MM.1S (cell line): ENCODE measurements around the gene SH3RF3.

Experiments used
- EZH2phosphoT487 ChIP-seq: fragments of 300-600 bp; sonication (generic); IDR thresholded peaks from 2 replicates; pipeline ENCODE4 v1.6.1; 2018; ENCODE audit warnings: antibody characterized with exemption, low read length
- TF ChIP-seq, protein P1 (sequence below): fragments of 300-600 bp; sonication (generic); IDR thresholded peaks from 2 replicates; pipeline ENCODE4 v1.5.1; 2016; ENCODE audit warnings: antibody characterized with exemption, low read length, mixed read lengths

DNA sequence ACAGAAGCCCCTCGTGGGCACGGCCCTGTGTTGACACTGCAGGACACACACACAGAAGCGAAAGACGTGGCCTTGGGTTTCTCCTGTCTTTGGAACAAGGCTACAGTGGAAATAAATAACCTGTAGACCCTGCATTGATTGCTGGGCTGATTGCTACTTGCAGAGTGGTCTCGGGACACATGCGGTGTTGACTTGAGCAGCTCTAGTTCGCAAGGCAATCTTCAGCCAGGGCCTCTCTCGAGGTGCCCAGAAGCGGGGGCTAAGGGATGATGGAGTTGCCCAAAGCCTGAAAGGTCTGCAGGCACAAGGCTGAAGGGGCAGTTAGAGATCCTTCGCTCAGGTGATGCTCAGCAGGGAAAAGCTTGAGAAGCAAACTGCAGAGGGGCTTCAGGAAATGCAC, 304.5 kb downstream of the SH3RF3 start:
- TF ChIP-seq, protein P1, sequence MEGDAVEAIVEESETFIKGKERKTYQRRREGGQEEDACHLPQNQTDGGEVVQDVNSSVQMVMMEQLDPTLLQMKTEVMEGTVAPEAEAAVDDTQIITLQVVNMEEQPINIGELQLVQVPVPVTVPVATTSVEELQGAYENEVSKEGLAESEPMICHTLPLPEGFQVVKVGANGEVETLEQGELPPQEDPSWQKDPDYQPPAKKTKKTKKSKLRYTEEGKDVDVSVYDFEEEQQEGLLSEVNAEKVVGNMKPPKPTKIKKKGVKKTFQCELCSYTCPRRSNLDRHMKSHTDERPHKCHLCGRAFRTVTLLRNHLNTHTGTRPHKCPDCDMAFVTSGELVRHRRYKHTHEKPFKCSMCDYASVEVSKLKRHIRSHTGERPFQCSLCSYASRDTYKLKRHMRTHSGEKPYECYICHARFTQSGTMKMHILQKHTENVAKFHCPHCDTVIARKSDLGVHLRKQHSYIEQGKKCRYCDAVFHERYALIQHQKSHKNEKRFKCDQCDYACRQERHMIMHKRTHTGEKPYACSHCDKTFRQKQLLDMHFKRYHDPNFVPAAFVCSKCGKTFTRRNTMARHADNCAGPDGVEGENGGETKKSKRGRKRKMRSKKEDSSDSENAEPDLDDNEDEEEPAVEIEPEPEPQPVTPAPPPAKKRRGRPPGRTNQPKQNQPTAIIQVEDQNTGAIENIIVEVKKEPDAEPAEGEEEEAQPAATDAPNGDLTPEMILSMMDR, result no peak
- TF ChIP-seq EZH2phosphoT487, result no peak
